MCF 10A (cell line): ENCODE measurements around the gene HDLBP. TPM values are rescaled to one million over a fixed set of nuclear protein-coding genes. Genes with fewer than 3 reads are reported as not detected.

ENCODE experiments used
- BruUV-seq: library from RNA; stranded (reverse); fragments of 400-500 nt; replicated peaks from 2 replicates; lab custom pipeline; 2021; lab: Mats Ljungman, UMichigan
- CTCF ChIA-PET: fragments of 300-600 bp; sonication (Branson Sonifier 250); formaldehyde crosslinking; extraction: SDS; loops from one replicate; lab custom pipeline; 2021; ENCODE audit warnings: antibody characterized with exemption, inconsistent platforms; lab: Yijun Ruan, JAX
- POLR2A ChIA-PET: fragments of 300-600, 350-650 bp; sonication (Branson Sonifier 250); formaldehyde crosslinking; extraction: SDS; loops from one replicate; lab custom pipeline; 2020; ENCODE audit warnings: antibody characterized with exemption, inconsistent platforms; lab: Yijun Ruan, JAX
- DNase-seq: peaks from one replicate; pipeline ENCODE4 v3.0.0-alpha.2; 2018; ENCODE audit not compliant: unreplicated experiment
- H3K27ac Mint-ChIP-seq: one replicate; pipeline ENCODE4 v1.8.0; 2022; ENCODE audit warnings: mild to moderate bottlenecking, low read depth, mixed read lengths; ENCODE audit not compliant: unreplicated experiment
- H3K27me3 Mint-ChIP-seq: one replicate; pipeline ENCODE4 v1.8.0; 2022; ENCODE audit warnings: mixed read lengths; ENCODE audit not compliant: insufficient read depth, unreplicated experiment
- H3K36me3 Mint-ChIP-seq: one replicate; pipeline ENCODE4 v1.8.0; 2022; ENCODE audit warnings: mild to moderate bottlenecking, moderate library complexity, mixed read lengths; ENCODE audit not compliant: insufficient read depth, unreplicated experiment
- H3K4me1 Mint-ChIP-seq: one replicate; pipeline ENCODE4 v1.8.0; 2022; ENCODE audit warnings: mixed read lengths; ENCODE audit not compliant: insufficient read depth, unreplicated experiment
- H3K4me3 Mint-ChIP-seq: one replicate; pipeline ENCODE4 v1.8.0; 2022; ENCODE audit warnings: mild to moderate bottlenecking, moderate library complexity, mixed read lengths; ENCODE audit not compliant: unreplicated experiment
- H3K9me3 Mint-ChIP-seq: one replicate; pipeline ENCODE4 v1.8.0; 2022; ENCODE audit warnings: mixed read lengths; ENCODE audit not compliant: unreplicated experiment
- CTCF ChIP-seq: fragments of 200-600 bp; IDR thresholded peaks from one replicate; pipeline ENCODE4 v1.8.0; 2022; ENCODE audit warnings: antibody characterized with exemption, mild to moderate bottlenecking; ENCODE audit not compliant: unreplicated experiment
- intact Hi-C: fragments of 100-400 bp; cut with micrococcal nuclease; formaldehyde crosslinking; loops from 2 replicates; pipeline ENCODE4 v1.14.1; 2022
- total RNA-seq: library from RNA; stranded (reverse); gene quantifications from 2 replicates; pipeline ENCODE4 v1.2.3, GENCODE V29; 2022

Gene HDLBP
- total RNA-seq, 1 experiment from 2014 or later: 670 TPM

- peak; percentile 83 for DNase-seq
- Mint-ChIP-seq H3K4me1 (peaks cover 48% of the 10 kb centered on the region), H3K27me3 (no peaks in the 10 kb centered on the region), H3K9me3 (peaks cover 14% of the 10 kb centered on the region), H3K36me3 (peaks cover 56% of the 10 kb centered on the region), H3K4me3 (peak overlapping the region; percentile 92), H3K27ac (peak overlapping the region; percentile 88)
- intact Hi-C loops: loop anchor here (2.0 kb wide), 1 partner anchor 43 kb away; the partner anchor contains the start of genes HDLBP and SEPTIN2
- POLR2A ChIA-PET: interaction anchor here (0.8 to 5.5 kb wide), 7 partner anchors 8 to 46 kb away, joined by 3 to 38 read pairs (median 5); partner anchors contain the start of genes HDLBP and SEPTIN2
- no TSS peak for BruUV-seq
- TF ChIP-seq CTCF: no peak
- CTCF ChIA-PET: no interaction called here
Measured at GRCh38 chr2:241271706-241272302, 43.7 kb downstream of the HDLBP start.

DNA sequence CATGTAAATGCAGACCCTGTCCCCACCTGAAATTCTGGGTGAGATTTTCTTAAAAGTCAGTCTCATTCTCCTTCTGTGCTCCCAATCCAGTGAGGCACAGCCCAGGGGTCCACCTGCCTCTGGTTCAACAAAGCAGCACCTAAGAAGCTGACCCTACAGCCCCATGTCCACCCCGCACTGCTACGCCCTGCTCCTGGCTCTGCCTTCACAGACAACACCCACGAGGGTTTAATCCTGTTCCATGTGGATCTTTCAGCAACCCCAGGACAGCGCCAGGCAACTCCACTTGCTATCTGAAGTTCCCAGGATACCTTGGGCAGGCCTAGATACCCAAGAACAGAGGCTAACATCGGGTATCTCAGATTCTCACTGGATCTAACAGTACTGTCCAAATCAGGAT, 44.9 kb downstream of the HDLBP start:
- peak overlapping the region; percentile 92 for H3K4me3 Mint-ChIP-seq
- peak overlapping the region; percentile 88 for H3K27ac Mint-ChIP-seq
- no peaks in the 10 kb centered on the region for H3K27me3 Mint-ChIP-seq
- intact Hi-C loops: no loop called here
- peaks cover 63% of the 10 kb centered on the region for H3K36me3 Mint-ChIP-seq
- ChIA-PET POLR2A (interaction anchor here (1.2 to 5.5 kb wide), 4 partner anchors 18 to 62 kb away, joined by 3 to 38 read pairs (median 5); partner anchors contain the start of genes HDLBP and SEPTIN2), CTCF (no interaction called here)
- BruUV-seq: no TSS peak
- no peak for TF ChIP-seq CTCF
- H3K9me3 Mint-ChIP-seq: peaks cover 7% of the 10 kb centered on the region
- H3K4me1 Mint-ChIP-seq: peaks cover 51% of the 10 kb centered on the region
- no peak for DNase-seq

DNA sequence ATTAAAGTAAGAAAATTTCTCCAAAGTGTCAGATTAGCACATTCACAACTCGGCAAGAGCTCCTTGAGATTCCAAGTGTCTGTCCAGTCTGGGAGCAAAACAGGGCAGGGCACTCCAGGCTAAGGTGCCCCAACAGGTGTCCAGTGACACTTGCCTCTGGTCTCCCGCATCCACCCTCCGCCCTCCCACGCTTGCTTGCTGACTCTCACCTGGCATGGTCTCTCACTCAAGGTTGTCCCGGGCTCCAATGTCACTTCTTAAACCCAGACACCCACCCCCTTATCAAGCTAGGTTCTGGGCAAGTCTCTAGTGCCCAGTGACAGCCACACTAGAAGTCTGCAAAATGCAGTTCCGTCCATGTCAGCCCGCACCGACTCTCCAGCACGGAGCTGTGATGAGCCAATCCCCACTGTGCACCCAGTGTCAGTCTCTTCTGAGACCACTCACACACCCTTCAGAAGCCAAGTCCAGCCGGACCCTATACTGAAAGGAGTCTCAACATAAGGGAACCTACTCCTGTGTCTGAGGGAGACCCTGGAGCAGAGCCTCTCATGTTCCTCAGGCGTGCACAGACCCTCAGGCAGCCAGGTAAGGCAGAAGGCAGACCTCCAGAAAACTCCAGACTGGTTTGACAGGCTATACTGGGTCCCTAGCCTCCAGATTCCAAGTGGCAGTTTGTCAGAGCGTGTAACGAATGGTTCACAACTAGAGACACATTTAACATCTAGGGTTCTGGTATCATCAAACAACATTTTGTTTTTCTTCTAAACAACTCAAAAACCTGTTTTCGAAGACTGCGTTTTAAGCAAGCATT, 45.6 kb downstream of the HDLBP start:
- Mint-ChIP-seq H3K9me3 (peaks cover under 1% of the 10 kb centered on the region), H3K4me1 (peaks cover 51% of the 10 kb centered on the region), H3K27ac (peak overlapping the region; percentile 88), H3K27me3 (no peaks in the 10 kb centered on the region), H3K4me3 (peak overlapping the region; percentile 92), H3K36me3 (peaks cover 65% of the 10 kb centered on the region)
- CTCF ChIA-PET: interaction anchor here (0.8 kb wide), 1 partner anchor 121 kb away, joined by 3 read pairs; no protein-coding TSS in a partner anchor
- BruUV-seq: no TSS peak
- DNase-seq: no peak
- POLR2A ChIA-PET: interaction anchor here (0.8 to 5.5 kb wide), 5 partner anchors 10 to 63 kb away, joined by 3 to 38 read pairs (median 3); partner anchors contain the start of genes HDLBP and SEPTIN2
- no peak for TF ChIP-seq CTCF
- intact Hi-C loops: no loop called here
